HEK293T (cell line): ENCODE measurements around the gene EHBP1L1.

Source experiments
- ARNT ChIP-seq: fragments of 450-650 bp; IDR thresholded peaks from 2 replicates; pipeline ENCODE4 v1.6.1; 2017; ENCODE audit warnings: mild to moderate bottlenecking
- BHLHE40 ChIP-seq: fragments of 450-650 bp; IDR thresholded peaks from 2 replicates; pipeline ENCODE4 v1.6.1; 2016; ENCODE audit warnings: mild to moderate bottlenecking, moderate library complexity, borderline replicate concordance
- CTBP1 ChIP-seq: fragments of 450-650 bp; IDR thresholded peaks from 2 replicates; pipeline ENCODE4 v1.6.1; 2016; ENCODE audit warnings: borderline replicate concordance
- ELF4 ChIP-seq: fragments of 450-650 bp; IDR thresholded peaks from 2 replicates; pipeline ENCODE4 v1.6.1; 2017; ENCODE audit warnings: antibody characterized with exemption
- FOXK2 ChIP-seq: fragments of 450-650 bp; IDR thresholded peaks from 2 replicates; pipeline ENCODE4 v1.6.1; 2016; ENCODE audit warnings: mild to moderate bottlenecking
- FOXM1 ChIP-seq: fragments of 450-650 bp; IDR thresholded peaks from 2 replicates; pipeline ENCODE4 v1.6.1; 2017; ENCODE audit warnings: mild to moderate bottlenecking, borderline replicate concordance
- L3MBTL2 ChIP-seq: fragments of 450-650 bp; conservative IDR thresholded peaks from 2 replicates; pipeline ENCODE4 v1.6.1; 2016; ENCODE audit warnings: mild to moderate bottlenecking
- NFRKB ChIP-seq: fragments of 450-650 bp; IDR thresholded peaks from 2 replicates; pipeline ENCODE4 v1.6.1; 2016; ENCODE audit warnings: mild to moderate bottlenecking, moderate library complexity
- PKNOX1 ChIP-seq: fragments of 450-650 bp; IDR thresholded peaks from 2 replicates; pipeline ENCODE4 v1.6.1; 2016
- SP1 ChIP-seq: fragments of 450-650 bp; IDR thresholded peaks from 2 replicates; pipeline ENCODE4 v1.6.1; 2017
- SUZ12 ChIP-seq: fragments of 450-650 bp; IDR thresholded peaks from 2 replicates; pipeline ENCODE4 v1.6.1; 2016; ENCODE audit warnings: mild to moderate bottlenecking
- ZNF384 ChIP-seq: fragments of 450-650 bp; IDR thresholded peaks from 2 replicates; pipeline ENCODE4 v1.6.1; 2016

GRCh38 chr11:65578667-65579066 lies 2.8 kb downstream of the EHBP1L1 start:
- TF ChIP-seq FOXM1 (no peak), SUZ12 (no peak), ARNT (no peak), ZNF384 (no peak), CTBP1 (no peak), FOXK2 (no peak), BHLHE40 (no peak), SP1 (no peak), PKNOX1 (no peak), NFRKB (no peak), L3MBTL2 (no peak), ELF4 (no peak)
